Cardiac fibroblast (primary cell): Measurements from ENCODE around the gene RSRC1.

Source experiments
- DNase-seq, 2 donors: peaks; one replicate each; pipeline versions ENCODE4 v3.0.0 to v3.0.0-alpha.2; 2010; ENCODE audit warnings: low read depth in 2 of 2
- H3K4me3 ChIP-seq, 2 donors: replicated peaks in 1 of 2; 1 replicate in 1 of 2; 2 replicates in 1 of 2; pipeline ENCODE4 v1.5.1; 2011; ENCODE audit warnings: low read depth in 2 of 2, low read length in 2 of 2, mild to moderate bottlenecking in 2 of 2, moderate library complexity in 1 of 2
- CTCF ChIP-seq: IDR thresholded peaks from one replicate; pipeline ENCODE4 v1.5.1; 2011; ENCODE audit warnings: low read depth, mild to moderate bottlenecking, low read length, inconsistent platforms

The RSRC1 gene

DNA sequence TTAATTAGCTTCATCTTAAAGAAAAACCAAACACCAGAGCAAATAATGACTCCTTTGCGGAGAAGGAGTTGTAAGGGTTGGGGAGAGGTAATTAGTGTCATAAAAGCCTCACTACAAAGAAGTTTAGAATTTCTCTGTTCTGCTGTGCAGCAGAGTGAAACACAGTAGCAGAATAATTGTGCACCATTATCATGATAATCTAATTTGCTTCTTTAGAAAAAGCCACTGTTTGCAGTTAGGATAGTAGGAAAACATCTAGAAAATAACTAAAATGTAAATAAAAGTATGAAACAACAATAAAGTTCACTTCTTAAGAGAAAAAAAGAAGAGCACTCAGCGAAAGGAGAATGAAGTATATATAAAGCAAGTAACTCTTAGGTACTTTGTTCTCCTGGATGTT lies 9.2 kb upstream of the RSRC1 start:
- H3K4me3 ChIP-seq: no peak overlapping the region

DNA sequence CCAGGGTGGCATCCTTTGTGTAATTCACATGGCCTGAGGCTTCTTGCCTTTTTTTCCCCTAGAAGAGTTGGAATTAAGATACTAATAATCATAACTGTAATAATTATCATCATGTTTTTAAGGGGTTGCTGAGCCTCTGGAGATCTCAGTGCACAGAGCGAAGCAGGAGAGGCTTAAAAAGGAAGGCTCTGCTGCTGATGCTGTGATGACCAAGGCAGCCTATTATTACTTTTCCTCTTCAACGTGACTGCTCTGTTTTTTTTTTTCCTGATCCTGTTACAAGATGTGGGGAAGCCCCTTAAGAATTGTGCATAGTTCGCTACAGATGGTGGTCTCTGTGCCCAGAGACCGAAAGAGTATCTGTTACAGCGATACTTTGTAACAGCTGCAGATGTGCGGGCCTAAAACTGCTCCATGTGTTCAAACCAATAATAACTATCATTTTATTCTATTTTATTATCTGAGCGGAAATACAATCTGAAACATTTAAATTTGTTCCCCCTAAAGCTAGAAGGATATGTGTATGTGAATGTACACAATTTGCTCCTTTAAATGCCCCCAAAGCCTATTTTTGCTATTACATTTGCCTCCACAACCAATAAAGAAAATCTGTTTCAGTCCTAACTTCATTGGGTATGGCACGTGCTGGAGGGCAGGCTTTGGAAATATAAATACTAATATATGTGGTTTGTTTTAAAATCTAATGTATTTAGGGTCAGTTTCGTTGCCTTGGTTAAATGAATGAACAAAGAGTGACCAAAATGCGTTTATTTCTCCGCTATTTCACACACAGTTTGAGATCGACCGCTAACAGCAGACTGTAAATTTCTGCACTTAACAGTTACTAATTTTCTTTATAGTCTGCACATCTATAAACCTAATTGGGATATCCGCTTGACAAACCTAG lies 8.3 kb upstream of the RSRC1 start:
- DNase-seq: no peak
- TF ChIP-seq CTCF: no peak

More for the DNA sequence above, 9.2 kb upstream of the RSRC1 start:
- TF ChIP-seq CTCF: no peak
- DNase-seq: no peak

GRCh38 chr3:158102242-158103080 lies 7.4 kb upstream of the RSRC1 start:
- H3K4me3 ChIP-seq: peak overlapping the region in 1 of 2 donors; percentile 19

More for the DNA sequence above, 8.3 kb upstream of the RSRC1 start:
- no peak overlapping the region for H3K4me3 ChIP-seq

DNA sequence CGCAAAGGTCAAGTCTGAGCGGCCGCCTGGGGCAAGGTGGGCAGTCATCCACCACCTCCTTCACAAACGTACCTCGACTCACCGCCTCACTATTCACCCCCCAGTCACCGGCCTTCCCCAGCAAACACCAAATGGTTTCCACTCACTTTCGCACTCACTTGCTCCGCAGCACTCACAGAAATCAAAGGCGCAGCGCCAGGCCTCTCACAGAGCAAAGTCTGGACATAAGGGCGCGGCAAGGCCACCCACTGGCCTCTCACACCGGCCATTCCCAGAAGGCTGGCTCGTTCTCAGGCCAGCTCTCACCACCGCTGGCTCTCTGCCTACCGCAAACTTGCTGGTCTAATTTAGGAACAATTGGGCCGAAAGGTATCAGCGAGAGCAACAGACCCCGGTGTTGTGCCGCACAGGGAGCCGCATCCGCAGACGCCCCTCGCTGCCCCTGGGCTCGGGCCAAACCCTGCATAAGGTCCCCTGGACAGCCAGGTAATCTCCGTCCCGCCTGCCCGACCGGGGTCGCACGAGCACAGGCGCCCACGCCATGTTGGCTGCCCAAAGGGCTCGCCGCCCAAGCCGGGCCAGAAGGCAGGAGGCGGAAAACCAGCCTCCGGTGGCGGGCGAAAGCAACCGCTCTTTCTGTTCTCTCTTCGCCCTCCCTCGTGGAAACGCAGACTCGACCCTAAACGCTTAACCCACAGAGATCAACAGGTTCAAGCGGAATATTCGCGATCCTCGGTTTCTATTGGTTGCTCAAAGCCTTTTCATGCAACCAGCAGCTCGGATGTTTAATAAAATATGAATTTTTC lies 6.6 kb upstream of the RSRC1 start:
- DNase-seq: peak in 1 of 2 donors; percentile 46
- no peak for TF ChIP-seq CTCF
- peak overlapping the region; percentile 5 to 19 for H3K4me3 ChIP-seq

More at GRCh38 chr3:158102242-158103080, 7.4 kb upstream of the RSRC1 start:
- no peak for DNase-seq
- no peak for TF ChIP-seq CTCF

GRCh38 chr3:158103887-158104327 lies 6.0 kb upstream of the RSRC1 start:
- DNase-seq: no peak
- no peak overlapping the region for H3K4me3 ChIP-seq
- TF ChIP-seq CTCF: no peak

DNA sequence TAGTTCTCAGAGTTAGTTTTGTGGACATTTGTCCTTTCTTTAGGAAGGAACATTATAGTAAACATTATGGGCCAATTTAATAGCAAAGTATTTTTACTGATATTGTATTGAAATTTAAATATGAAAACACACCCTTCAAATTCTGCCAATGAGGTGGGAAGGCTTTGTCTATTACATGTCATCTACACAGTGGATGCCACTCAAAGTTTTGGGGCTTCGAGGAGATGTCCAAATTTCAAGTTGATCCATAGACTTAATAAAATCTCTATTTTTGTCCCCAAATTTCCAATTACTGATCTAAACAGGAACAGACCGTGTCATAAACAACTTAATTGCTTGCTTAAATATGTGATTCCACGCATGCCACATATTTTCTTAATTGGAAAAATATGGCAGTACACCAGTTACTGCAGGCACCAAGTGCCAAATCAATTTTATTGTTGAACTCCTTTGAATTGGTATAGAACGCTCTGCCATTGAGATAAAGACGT lies 5.4 kb upstream of the RSRC1 start:
- no peak for TF ChIP-seq CTCF
- peak overlapping the region in 1 of 2 donors; percentile 20 for H3K4me3 ChIP-seq
- no peak for DNase-seq
